ENCODE results near the gene ANXA5. TPM values are rescaled to one million over a fixed set of nuclear protein-coding genes. Genes with fewer than 3 reads are reported as not detected.
A peak's percentile ranks its signal among the peaks of the same experiment; 100 is the strongest.

Gene ANXA5
- total RNA-seq, 1 donor: 1,166 TPM

DNA sequence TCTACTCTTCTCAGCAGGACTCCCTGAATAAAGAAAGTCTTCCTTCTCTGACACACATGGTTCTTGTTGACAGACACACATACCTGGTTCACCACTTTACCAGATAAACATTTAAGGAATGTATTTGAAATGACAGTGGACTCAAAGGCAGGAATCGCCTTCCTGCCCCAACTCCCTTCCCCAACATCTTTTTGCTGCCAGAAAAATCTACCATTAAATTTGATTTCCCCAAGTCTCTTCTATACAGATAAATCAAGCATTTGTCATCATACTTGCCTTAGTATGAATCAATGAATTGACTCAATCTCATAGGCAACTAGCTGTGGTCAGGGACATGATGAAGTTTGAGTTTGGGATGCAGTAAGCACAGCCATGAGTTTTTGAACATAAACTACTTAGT is 23.3 kb upstream of the ANXA5 start:
- Histone ChIP-seq H3K27ac (ENCODE audit: low read depth, low read length) (no peak overlapping the region), H3K4me3 (ENCODE audit: insufficient read depth, low read length) (no peak overlapping the region), H3K9me3 (ENCODE audit: low read depth, low read length) (no peaks in the 10 kb centered on the region), H4K20me1 (ENCODE audit: insufficient read depth, low read length) (no peaks in the 10 kb centered on the region), H3K4me1 (ENCODE audit: insufficient read depth, low read length) (peaks cover 6% of the 10 kb centered on the region), H3K36me3 (ENCODE audit: insufficient read depth, low read length) (no peaks in the 10 kb centered on the region), H3K4me2 (ENCODE audit: insufficient read depth, low read length) (no peak overlapping the region), H3K79me2 (ENCODE audit: insufficient read depth, low read length) (no peaks in the 10 kb centered on the region), H3K27me3 (ENCODE audit: insufficient read depth, low read length) (no peaks in the 10 kb centered on the region), H2AFZ (ENCODE audit: low read length) (peak overlapping the region; percentile 24)
- DNase-seq (ENCODE audit: insufficient read length, low spot score, missing footprints): peak; percentile 29
- TF ChIP-seq CTCF (IDR thresholded peaks at IDR 0.05; ENCODE audit: extremely low read depth, low read depth, low read length): no peak

GRCh38 chr4:121717680-121718237 is 21.0 kb upstream of the ANXA5 start:
- H3K4me3 ChIP-seq (ENCODE audit: insufficient read depth, low read length): no peak overlapping the region
- no peaks in the 10 kb centered on the region for H4K20me1 ChIP-seq (ENCODE audit: insufficient read depth, low read length)
- TF ChIP-seq CTCF (IDR thresholded peaks at IDR 0.05; ENCODE audit: extremely low read depth, low read depth, low read length): no peak
- peak overlapping the region; percentile 57 for H2AFZ ChIP-seq (ENCODE audit: low read length)
- H3K79me2 ChIP-seq (ENCODE audit: insufficient read depth, low read length): no peaks in the 10 kb centered on the region
- H3K9me3 ChIP-seq (ENCODE audit: low read depth, low read length): no peaks in the 10 kb centered on the region
- no peak overlapping the region for H3K27ac ChIP-seq (ENCODE audit: low read depth, low read length)
- no peaks in the 10 kb centered on the region for H3K27me3 ChIP-seq (ENCODE audit: insufficient read depth, low read length)
- peaks cover 6% of the 10 kb centered on the region for H3K4me1 ChIP-seq (ENCODE audit: insufficient read depth, low read length)
- H3K36me3 ChIP-seq (ENCODE audit: insufficient read depth, low read length): no peaks in the 10 kb centered on the region
- DNase-seq (ENCODE audit: insufficient read length, low spot score, missing footprints): no peak
- no peak overlapping the region for H3K4me2 ChIP-seq (ENCODE audit: insufficient read depth, low read length)

- no peak overlapping the region for H3K4me3 ChIP-seq (ENCODE audit: insufficient read depth, low read length)
- H3K4me2 ChIP-seq (ENCODE audit: insufficient read depth, low read length): no peak overlapping the region
- no peak for DNase-seq (ENCODE audit: insufficient read length, low spot score, missing footprints)
- no peaks in the 10 kb centered on the region for H3K9me3 ChIP-seq (ENCODE audit: low read depth, low read length)
- H3K27ac ChIP-seq (ENCODE audit: low read depth, low read length): no peak overlapping the region
- no peaks in the 10 kb centered on the region for H3K79me2 ChIP-seq (ENCODE audit: insufficient read depth, low read length)
- H4K20me1 ChIP-seq (ENCODE audit: insufficient read depth, low read length): no peaks in the 10 kb centered on the region
- H3K36me3 ChIP-seq (ENCODE audit: insufficient read depth, low read length): no peaks in the 10 kb centered on the region
- no peak for TF ChIP-seq CTCF (IDR thresholded peaks at IDR 0.05; ENCODE audit: extremely low read depth, low read depth, low read length)
- H2AFZ ChIP-seq (ENCODE audit: low read length): no peak overlapping the region
- peaks cover 25% of the 10 kb centered on the region for H3K4me1 ChIP-seq (ENCODE audit: insufficient read depth, low read length)
- H3K27me3 ChIP-seq (ENCODE audit: insufficient read depth, low read length): no peaks in the 10 kb centered on the region
Measured at GRCh38 chr4:121714548-121714947, 17.8 kb upstream of the ANXA5 start.

GRCh38 chr4:121712783-121713182 is 16.0 kb upstream of the ANXA5 start:
- Histone ChIP-seq H3K9me3 (ENCODE audit: low read depth, low read length) (no peaks in the 10 kb centered on the region), H2AFZ (ENCODE audit: low read length) (no peak overlapping the region), H3K4me3 (ENCODE audit: insufficient read depth, low read length) (no peak overlapping the region), H3K27ac (ENCODE audit: low read depth, low read length) (no peak overlapping the region), H3K4me1 (ENCODE audit: insufficient read depth, low read length) (peaks cover 20% of the 10 kb centered on the region), H3K79me2 (ENCODE audit: insufficient read depth, low read length) (no peaks in the 10 kb centered on the region), H4K20me1 (ENCODE audit: insufficient read depth, low read length) (no peaks in the 10 kb centered on the region), H3K27me3 (ENCODE audit: insufficient read depth, low read length) (no peaks in the 10 kb centered on the region), H3K36me3 (ENCODE audit: insufficient read depth, low read length) (no peaks in the 10 kb centered on the region), H3K4me2 (ENCODE audit: insufficient read depth, low read length) (no peak overlapping the region)
- no peak for DNase-seq (ENCODE audit: insufficient read length, low spot score, missing footprints)
- no peak for TF ChIP-seq CTCF (IDR thresholded peaks at IDR 0.05; ENCODE audit: extremely low read depth, low read depth, low read length)

All from osteoblast (primary cell).